Colonic mucosa (tissue), 4 donors: ENCODE data around the gene NUP93. TPM values are rescaled to one million over a fixed set of nuclear protein-coding genes. Genes with fewer than 3 reads are reported as not detected.
"Not testable (repeated sequence)": the region's sequence is repeated elsewhere in the genome, so short reads cannot be mapped to it uniquely, and the experiment has no call there.

Source experiments
- DNase-seq: peaks from one replicate; pipeline ENCODE4 v3.0.0-alpha.2; 2020
- H3K27ac ChIP-seq: fragments of 200-600 bp; one replicate; pipeline ENCODE4 v1.8.0; 2021
- H3K27me3 ChIP-seq: fragments of 200-600 bp; one replicate; pipeline ENCODE4 v1.8.0; 2021
- H3K36me3 ChIP-seq: fragments of 200-600 bp; one replicate; pipeline ENCODE4 v1.8.0; 2021
- H3K4me1 ChIP-seq: fragments of 200-600 bp; one replicate; pipeline ENCODE4 v1.8.0; 2021; ENCODE audit warnings: mild to moderate bottlenecking
- H3K4me3 ChIP-seq: fragments of 200-600 bp; one replicate; pipeline ENCODE4 v1.8.0; 2021
- H3K9ac ChIP-seq, 2 donors: one replicate each; pipeline ENCODE4 v1.7.0; 2013; ENCODE audit warnings: control low read depth in 2 of 2, low read depth in 2 of 2, low read length in 2 of 2
- H3K9me3 ChIP-seq: fragments of 200-600 bp; one replicate; pipeline ENCODE4 v1.8.0; 2021
- intact Hi-C: fragments of 100-400 bp; cut with DNase I; formaldehyde crosslinking; loops from one replicate; pipeline ENCODE4 v1.14.1; 2022
- total RNA-seq, 2 donors: library from RNA; stranded (reverse); fragmentation: NEBNext Ultra II Directional in 1 of 2; extraction: Animal tissue kit (Norgen Biotek cat#: 25700) in 1 of 2; gene quantifications; one replicate each; pipeline ENCODE4 v1.2.1, GENCODE V29; 2021
- TF ChIP-seq, protein P1 (sequence below): fragments of 200-600 bp; IDR thresholded peaks from one replicate; pipeline ENCODE4 v1.8.0; 2022; ENCODE audit warnings: antibody characterized with exemption, mild to moderate bottlenecking
- donor health status: healthy.
- donor health status: DM: no; HTN: no; CAD: no.
- donor health status: DM: no; HTN: no; CAD: no.

NUP93 gene
- total RNA-seq, 2 donors from 2014 or later, result 33.0 to 79.2 TPM

DNA sequence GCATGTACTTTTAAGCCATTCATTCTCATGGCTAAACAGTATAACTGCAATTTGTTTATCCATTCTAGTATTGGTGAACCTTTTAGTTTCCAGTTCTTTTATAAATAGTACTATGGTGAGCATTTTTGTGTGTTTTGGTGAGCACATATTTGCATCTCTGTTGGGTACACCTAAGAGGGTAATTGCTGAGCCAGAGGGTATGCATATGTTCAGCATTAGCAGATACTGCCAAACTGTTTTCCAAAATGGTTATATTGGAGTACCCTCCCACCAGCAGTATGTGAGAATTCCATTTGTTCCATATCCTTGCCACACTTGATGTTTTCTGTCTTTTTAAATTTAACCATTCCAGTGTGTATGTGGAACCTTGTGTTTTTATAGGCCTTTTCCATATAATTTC lies 81.0 kb downstream of the NUP93 start:
- H3K27me3 ChIP-seq, result no peaks in the 10 kb centered on the region
- DNase-seq, result no peak
- no peaks in the 10 kb centered on the region for H3K4me1 ChIP-seq
- TF ChIP-seq, protein P1, sequence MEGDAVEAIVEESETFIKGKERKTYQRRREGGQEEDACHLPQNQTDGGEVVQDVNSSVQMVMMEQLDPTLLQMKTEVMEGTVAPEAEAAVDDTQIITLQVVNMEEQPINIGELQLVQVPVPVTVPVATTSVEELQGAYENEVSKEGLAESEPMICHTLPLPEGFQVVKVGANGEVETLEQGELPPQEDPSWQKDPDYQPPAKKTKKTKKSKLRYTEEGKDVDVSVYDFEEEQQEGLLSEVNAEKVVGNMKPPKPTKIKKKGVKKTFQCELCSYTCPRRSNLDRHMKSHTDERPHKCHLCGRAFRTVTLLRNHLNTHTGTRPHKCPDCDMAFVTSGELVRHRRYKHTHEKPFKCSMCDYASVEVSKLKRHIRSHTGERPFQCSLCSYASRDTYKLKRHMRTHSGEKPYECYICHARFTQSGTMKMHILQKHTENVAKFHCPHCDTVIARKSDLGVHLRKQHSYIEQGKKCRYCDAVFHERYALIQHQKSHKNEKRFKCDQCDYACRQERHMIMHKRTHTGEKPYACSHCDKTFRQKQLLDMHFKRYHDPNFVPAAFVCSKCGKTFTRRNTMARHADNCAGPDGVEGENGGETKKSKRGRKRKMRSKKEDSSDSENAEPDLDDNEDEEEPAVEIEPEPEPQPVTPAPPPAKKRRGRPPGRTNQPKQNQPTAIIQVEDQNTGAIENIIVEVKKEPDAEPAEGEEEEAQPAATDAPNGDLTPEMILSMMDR, result no peak
- no peak overlapping the region for H3K27ac ChIP-seq
- H3K9ac ChIP-seq, result no peak overlapping the region
- no peaks in the 10 kb centered on the region for H3K9me3 ChIP-seq
- no peak overlapping the region for H3K4me3 ChIP-seq
- intact Hi-C loops, result no loop called here
- H3K36me3 ChIP-seq, result no peaks in the 10 kb centered on the region

DNA sequence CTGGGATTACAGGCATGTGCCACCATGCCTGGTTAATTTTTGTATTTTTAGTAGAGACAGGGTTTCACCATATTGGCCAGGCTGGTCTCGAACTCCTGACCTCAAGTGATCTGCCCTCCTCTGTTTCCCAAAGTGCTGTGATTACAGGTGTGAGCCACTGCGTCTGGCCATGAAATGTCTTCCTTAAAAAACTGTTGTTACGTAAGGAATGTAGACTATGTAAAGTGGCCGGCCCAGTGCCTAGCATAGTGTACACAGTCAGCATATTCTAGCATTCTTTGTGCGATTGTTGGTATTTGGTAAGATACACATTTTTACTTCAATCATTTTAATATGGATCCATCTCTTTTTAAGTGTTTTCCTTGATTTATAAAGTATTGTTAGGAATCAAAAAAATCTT lies 81.7 kb downstream of the NUP93 start:
- H3K4me3 ChIP-seq, H3K9me3 ChIP-seq, H3K9ac ChIP-seq, H3K27ac ChIP-seq, intact Hi-C loops, DNase-seq, H3K4me1 ChIP-seq, H3K36me3 ChIP-seq, H3K27me3 ChIP-seq: not testable (repeated sequence)

DNA sequence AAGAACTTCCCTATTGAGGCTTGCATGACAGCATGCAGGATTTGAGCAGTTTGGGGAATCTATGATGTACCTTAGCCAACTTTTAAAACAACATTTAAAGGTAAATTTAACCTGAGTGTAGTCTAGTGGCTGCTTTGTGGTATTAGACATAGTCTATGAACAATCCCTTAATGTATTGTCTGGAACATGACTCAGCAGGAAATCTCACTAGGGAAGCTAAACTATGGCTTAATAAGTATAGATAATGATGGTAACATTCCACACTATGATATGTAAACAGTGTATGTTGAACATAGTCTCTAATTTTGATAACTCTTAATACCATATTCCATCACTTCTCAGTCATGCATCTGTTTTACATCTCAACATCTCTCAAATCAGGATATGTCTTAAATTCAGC lies 83.0 kb downstream of the NUP93 start:
- Histone ChIP-seq H3K9ac (no peak overlapping the region), H3K4me1 (no peaks in the 10 kb centered on the region), H3K4me3 (no peak overlapping the region), H3K9me3 (no peaks in the 10 kb centered on the region), H3K36me3 (no peaks in the 10 kb centered on the region), H3K27ac (no peak overlapping the region), H3K27me3 (no peaks in the 10 kb centered on the region)
- TF ChIP-seq, protein P1, result no peak
- DNase-seq, result no peak
- intact Hi-C loops, result no loop called here

DNA sequence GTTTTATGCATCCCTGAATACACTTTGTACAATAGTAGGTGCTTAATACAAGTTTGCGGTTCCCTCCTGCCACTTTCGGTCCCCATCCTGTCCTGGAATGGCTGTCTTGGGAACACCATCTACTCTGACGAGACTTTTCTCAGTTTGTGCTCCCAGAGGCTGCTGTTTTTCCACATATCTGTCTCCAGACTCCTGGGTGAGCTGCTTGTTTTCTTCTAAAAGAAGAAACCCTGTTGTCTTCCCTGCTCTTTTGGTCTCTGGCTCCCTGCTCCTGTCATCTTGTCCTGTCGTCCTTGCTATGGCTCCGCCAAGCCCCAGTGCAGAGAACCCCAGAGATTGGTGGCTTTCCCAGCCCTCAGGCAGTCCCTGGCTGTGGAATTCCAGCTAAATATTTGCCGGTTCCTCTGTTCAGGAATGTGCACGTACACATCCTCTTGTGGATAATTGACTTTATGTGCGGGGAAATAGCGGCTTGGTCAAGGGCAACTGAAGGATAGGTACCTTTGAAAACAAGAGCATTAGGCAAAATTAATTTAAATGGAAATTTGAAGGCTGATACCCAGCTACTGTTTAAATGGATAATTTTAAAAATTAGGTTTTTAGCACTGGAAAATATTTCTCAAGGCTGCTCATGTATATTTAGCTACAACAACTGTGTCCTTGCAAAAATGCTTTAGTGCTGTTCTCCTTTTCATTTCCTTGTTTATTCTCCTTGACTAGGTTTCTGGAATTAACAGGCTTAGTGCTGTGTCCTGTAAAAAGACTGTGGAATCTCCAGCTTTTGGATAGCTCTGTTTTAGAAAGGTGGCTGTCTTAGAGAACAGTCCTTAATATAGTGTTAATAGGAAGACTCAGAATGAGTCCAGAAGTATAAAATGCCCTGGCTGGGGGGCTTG lies 84.9 kb downstream of the NUP93 start:
- no peak overlapping the region for H3K27ac ChIP-seq
- TF ChIP-seq, protein P1, result no peak
- no peak overlapping the region for H3K4me3 ChIP-seq
- H3K27me3 ChIP-seq, result no peaks in the 10 kb centered on the region
- H3K4me1 ChIP-seq, result no peaks in the 10 kb centered on the region
- intact Hi-C loops, result no loop called here
- H3K36me3 ChIP-seq, result no peaks in the 10 kb centered on the region
- no peak for DNase-seq
- H3K9ac ChIP-seq, result no peak overlapping the region
- H3K9me3 ChIP-seq, result no peaks in the 10 kb centered on the region

DNA sequence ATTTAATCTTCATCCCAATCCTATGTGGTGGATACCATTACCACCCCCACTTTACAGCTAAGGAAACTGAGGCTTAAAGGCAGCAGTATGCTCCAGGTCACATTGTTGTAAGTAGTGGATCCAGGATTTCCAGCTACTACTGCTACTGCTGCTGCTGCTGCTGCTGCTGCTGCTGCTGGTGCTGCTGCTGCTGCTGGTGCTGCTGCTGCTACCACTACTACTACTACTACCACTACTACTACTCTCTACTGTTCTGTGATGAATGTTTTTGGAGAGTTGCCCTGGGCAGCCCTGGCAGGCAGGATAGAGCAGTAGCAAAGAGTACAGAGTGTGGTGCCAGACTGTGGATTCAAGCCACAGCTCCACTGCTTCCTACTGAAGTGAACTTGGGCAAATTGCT lies 85.8 kb downstream of the NUP93 start:
- Histone ChIP-seq H3K27me3 (no peaks in the 10 kb centered on the region), H3K36me3 (no peaks in the 10 kb centered on the region), H3K4me1 (no peaks in the 10 kb centered on the region), H3K9me3 (no peaks in the 10 kb centered on the region), H3K4me3 (no peak overlapping the region), H3K27ac (no peak overlapping the region), H3K9ac (no peak overlapping the region)
- TF ChIP-seq, protein P1, result no peak
- no peak for DNase-seq
- intact Hi-C loops, result no loop called here

DNA sequence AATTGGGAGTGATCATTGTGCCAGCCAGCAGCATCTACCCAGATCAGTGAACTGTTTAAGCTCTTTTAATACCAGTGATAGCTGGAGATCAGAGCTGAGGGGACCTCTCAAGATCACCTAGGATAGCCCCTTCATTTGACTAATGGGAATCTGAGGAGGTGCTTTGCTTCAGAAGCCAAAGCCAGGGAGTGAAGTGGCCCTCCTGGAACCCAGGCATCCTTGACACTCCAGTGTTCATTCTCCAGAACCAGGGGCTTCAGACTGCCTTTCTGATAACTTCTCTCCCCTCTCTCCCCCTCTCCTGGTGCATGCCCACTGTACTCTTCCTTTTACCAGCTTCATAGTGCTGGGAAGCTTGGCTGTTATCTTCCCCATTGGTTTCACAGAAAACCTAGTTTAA lies 87.1 kb downstream of the NUP93 start:
- no peak for DNase-seq
- H3K4me1 ChIP-seq, result no peaks in the 10 kb centered on the region
- intact Hi-C loops, result no loop called here
- TF ChIP-seq, protein P1, result no peak
- H3K9ac ChIP-seq, result no peak overlapping the region
- no peaks in the 10 kb centered on the region for H3K36me3 ChIP-seq
- no peaks in the 10 kb centered on the region for H3K9me3 ChIP-seq
- H3K4me3 ChIP-seq, result no peak overlapping the region
- H3K27me3 ChIP-seq, result no peaks in the 10 kb centered on the region
- no peak overlapping the region for H3K27ac ChIP-seq
